ENCODE measurements around the gene MINK1. TPM values are rescaled to one million over a fixed set of nuclear protein-coding genes. Genes with fewer than 3 reads are reported as not detected.
A peak's percentile ranks its signal among the peaks of the same experiment; 100 is the strongest.

The MINK1 gene
- total and polyA plus RNA-seq, 2 of the 13 experiments (the other 11 are each of a cell fraction or from before 2014, with no cell fraction given) = 17.2 to 63.9 TPM

GRCh38 chr17:4858068-4858881 is 25.1 kb downstream of the MINK1 start (continued):
- TF ChIP-seq RXRB (CRISPR knock-in tag; IDR thresholded peaks at IDR 0.05; ENCODE audit: borderline replicate concordance) (peak; percentile 61; the same call in 1 of the 2 replicates), ZNF710 (CRISPR knock-in tag; IDR thresholded peaks at IDR 0.05; ENCODE audit: borderline replicate concordance) (no peak), ETV6 (CRISPR knock-in tag; conservative IDR thresholded peaks at IDR 0.05) (no peak), ZNF576 (CRISPR knock-in tag; IDR thresholded peaks at IDR 0.05) (no peak), KLF9 (CRISPR knock-in tag; IDR thresholded peaks at IDR 0.05; ENCODE audit: low read depth) (no peak), HOXD1 (CRISPR knock-in tag; IDR thresholded peaks at IDR 0.05) (no peak), ZSCAN9 (CRISPR knock-in tag; IDR thresholded peaks at IDR 0.05; ENCODE audit: borderline replicate concordance) (no peak), ZNF232 (CRISPR knock-in tag; IDR thresholded peaks at IDR 0.05; ENCODE audit: borderline replicate concordance) (no peak), CBX5 (CRISPR knock-in tag; IDR thresholded peaks at IDR 0.05; ENCODE audit: borderline replicate concordance) (peak; percentile 46; the same call in 1 of the 2 replicates), ZNF331 (CRISPR knock-in tag; IDR thresholded peaks at IDR 0.05) (no peak; the same call in 1 of the 2 replicates), KDM2A (CRISPR knock-in tag; IDR thresholded peaks at IDR 0.05; ENCODE audit: borderline replicate concordance, low read depth) (0 out of 2 replicates have a peak, but pooled peaks have one; percentile 15), NR2F1 (CRISPR knock-in tag; IDR thresholded peaks at IDR 0.05) (no peak), GABPB1 (CRISPR knock-in tag; IDR thresholded peaks at IDR 0.05) (no peak), FOXO1 (CRISPR knock-in tag; IDR thresholded peaks at IDR 0.05) (peak; percentile 82), SSRP1 (CRISPR knock-in tag; IDR thresholded peaks at IDR 0.05) (no peak)
- TF ChIP-seq, protein P1, sequence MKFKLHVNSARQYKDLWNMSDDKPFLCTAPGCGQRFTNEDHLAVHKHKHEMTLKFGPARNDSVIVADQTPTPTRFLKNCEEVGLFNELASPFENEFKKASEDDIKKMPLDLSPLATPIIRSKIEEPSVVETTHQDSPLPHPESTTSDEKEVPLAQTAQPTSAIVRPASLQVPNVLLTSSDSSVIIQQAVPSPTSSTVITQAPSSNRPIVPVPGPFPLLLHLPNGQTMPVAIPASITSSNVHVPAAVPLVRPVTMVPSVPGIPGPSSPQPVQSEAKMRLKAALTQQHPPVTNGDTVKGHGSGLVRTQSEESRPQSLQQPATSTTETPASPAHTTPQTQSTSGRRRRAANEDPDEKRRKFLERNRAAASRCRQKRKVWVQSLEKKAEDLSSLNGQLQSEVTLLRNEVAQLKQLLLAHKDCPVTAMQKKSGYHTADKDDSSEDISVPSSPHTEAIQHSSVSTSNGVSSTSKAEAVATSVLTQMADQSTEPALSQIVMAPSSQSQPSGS (CRISPR knock-in tag; IDR thresholded peaks at IDR 0.05) = no peak
- TF ChIP-seq, protein P2, sequence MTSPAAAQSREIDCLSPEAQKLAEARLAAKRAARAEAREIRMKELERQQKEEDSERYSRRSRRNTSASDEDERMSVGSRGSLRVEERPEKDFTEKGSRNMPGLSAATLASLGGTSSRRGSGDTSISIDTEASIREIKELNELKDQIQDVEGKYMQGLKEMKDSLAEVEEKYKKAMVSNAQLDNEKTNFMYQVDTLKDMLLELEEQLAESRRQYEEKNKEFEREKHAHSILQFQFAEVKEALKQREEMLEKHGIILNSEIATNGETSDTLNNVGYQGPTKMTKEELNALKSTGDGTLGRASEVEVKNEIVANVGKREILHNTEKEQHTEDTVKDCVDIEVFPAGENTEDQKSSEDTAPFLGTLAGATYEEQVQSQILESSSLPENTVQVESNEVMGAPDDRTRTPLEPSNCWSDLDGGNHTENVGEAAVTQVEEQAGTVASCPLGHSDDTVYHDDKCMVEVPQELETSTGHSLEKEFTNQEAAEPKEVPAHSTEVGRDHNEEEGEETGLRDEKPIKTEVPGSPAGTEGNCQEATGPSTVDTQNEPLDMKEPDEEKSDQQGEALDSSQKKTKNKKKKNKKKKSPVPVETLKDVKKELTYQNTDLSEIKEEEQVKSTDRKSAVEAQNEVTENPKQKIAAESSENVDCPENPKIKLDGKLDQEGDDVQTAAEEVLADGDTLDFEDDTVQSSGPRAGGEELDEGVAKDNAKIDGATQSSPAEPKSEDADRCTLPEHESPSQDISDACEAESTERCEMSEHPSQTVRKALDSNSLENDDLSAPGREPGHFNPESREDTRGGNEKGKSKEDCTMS (CRISPR knock-in tag; conservative IDR thresholded peaks at IDR 0.05) = no peak
- TF ChIP-seq, protein P3, sequence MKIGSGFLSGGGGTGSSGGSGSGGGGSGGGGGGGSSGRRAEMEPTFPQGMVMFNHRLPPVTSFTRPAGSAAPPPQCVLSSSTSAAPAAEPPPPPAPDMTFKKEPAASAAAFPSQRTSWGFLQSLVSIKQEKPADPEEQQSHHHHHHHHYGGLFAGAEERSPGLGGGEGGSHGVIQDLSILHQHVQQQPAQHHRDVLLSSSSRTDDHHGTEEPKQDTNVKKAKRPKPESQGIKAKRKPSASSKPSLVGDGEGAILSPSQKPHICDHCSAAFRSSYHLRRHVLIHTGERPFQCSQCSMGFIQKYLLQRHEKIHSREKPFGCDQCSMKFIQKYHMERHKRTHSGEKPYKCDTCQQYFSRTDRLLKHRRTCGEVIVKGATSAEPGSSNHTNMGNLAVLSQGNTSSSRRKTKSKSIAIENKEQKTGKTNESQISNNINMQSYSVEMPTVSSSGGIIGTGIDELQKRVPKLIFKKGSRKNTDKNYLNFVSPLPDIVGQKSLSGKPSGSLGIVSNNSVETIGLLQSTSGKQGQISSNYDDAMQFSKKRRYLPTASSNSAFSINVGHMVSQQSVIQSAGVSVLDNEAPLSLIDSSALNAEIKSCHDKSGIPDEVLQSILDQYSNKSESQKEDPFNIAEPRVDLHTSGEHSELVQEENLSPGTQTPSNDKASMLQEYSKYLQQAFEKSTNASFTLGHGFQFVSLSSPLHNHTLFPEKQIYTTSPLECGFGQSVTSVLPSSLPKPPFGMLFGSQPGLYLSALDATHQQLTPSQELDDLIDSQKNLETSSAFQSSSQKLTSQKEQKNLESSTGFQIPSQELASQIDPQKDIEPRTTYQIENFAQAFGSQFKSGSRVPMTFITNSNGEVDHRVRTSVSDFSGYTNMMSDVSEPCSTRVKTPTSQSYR (CRISPR knock-in tag; IDR thresholded peaks at IDR 0.05; ENCODE audit: borderline replicate concordance) = peak; percentile 98
